ENCODE results near the gene EXOC4.

The EXOC4 gene

GRCh38 chr7:133309333-133309732, 56.5 kb downstream of the EXOC4 start:
- H3K4me1 ChIP-seq (ENCODE audit: insufficient read depth, low read length, severe bottlenecking) = no peaks in the 10 kb centered on the region
- no peaks in the 10 kb centered on the region for H3K79me2 ChIP-seq (ENCODE audit: insufficient read depth, low read length)
- H4K20me1 ChIP-seq (ENCODE audit: insufficient read depth, low read length) = no peaks in the 10 kb centered on the region
- no peak overlapping the region for H3K27ac ChIP-seq (ENCODE audit: low read depth, low read length, poor library complexity, severe bottlenecking)
- H3K9me3 ChIP-seq (ENCODE audit: low read length) = no peaks in the 10 kb centered on the region
- no peak overlapping the region for H2AFZ ChIP-seq (ENCODE audit: low read length)
- H3K9ac ChIP-seq (ENCODE audit: low read length) = no peak overlapping the region
- H3K4me3 ChIP-seq (ENCODE audit: low read depth, low read length, poor library complexity, severe bottlenecking) = no peak overlapping the region
- H3K4me2 ChIP-seq (ENCODE audit: low read length) = no peak overlapping the region
- H3K9me2 ChIP-seq (ENCODE audit: low read depth, low read length) = no peaks in the 10 kb centered on the region
- H3F3A ChIP-seq (ENCODE audit: insufficient read depth, low read length) = no peaks in the 10 kb centered on the region
- peaks cover 58% of the 10 kb centered on the region for H3K36me3 ChIP-seq (ENCODE audit: insufficient read depth, low read length)
- TF ChIP-seq, protein P1, sequence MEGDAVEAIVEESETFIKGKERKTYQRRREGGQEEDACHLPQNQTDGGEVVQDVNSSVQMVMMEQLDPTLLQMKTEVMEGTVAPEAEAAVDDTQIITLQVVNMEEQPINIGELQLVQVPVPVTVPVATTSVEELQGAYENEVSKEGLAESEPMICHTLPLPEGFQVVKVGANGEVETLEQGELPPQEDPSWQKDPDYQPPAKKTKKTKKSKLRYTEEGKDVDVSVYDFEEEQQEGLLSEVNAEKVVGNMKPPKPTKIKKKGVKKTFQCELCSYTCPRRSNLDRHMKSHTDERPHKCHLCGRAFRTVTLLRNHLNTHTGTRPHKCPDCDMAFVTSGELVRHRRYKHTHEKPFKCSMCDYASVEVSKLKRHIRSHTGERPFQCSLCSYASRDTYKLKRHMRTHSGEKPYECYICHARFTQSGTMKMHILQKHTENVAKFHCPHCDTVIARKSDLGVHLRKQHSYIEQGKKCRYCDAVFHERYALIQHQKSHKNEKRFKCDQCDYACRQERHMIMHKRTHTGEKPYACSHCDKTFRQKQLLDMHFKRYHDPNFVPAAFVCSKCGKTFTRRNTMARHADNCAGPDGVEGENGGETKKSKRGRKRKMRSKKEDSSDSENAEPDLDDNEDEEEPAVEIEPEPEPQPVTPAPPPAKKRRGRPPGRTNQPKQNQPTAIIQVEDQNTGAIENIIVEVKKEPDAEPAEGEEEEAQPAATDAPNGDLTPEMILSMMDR (IDR thresholded peaks at IDR 0.05; ENCODE audit: low read length) = no peak
- no peaks in the 10 kb centered on the region for H3K27me3 ChIP-seq (ENCODE audit: insufficient read depth, low read length)

- H3K27ac ChIP-seq (ENCODE audit: low read depth, low read length, poor library complexity, severe bottlenecking) = no peak overlapping the region
Measured at GRCh38 chr7:133310232-133310862, 57.5 kb downstream of the EXOC4 start.

GRCh38 chr7:133313575-133313974, 60.7 kb downstream of the EXOC4 start:
- Histone ChIP-seq H3K79me2 (ENCODE audit: insufficient read depth, low read length) (no peaks in the 10 kb centered on the region), H2AFZ (ENCODE audit: low read length) (no peak overlapping the region), H3K36me3 (ENCODE audit: insufficient read depth, low read length) (peaks cover 26% of the 10 kb centered on the region), H3K9me2 (ENCODE audit: low read depth, low read length) (no peaks in the 10 kb centered on the region), H3K27ac (ENCODE audit: low read depth, low read length, poor library complexity, severe bottlenecking) (no peak overlapping the region), H3F3A (ENCODE audit: insufficient read depth, low read length) (no peaks in the 10 kb centered on the region), H3K9me3 (ENCODE audit: low read length) (no peaks in the 10 kb centered on the region), H3K4me3 (ENCODE audit: low read depth, low read length, poor library complexity, severe bottlenecking) (no peak overlapping the region), H3K4me2 (ENCODE audit: low read length) (no peak overlapping the region), H3K27me3 (ENCODE audit: insufficient read depth, low read length) (no peaks in the 10 kb centered on the region), H3K9ac (ENCODE audit: low read length) (no peak overlapping the region), H4K20me1 (ENCODE audit: insufficient read depth, low read length) (no peaks in the 10 kb centered on the region), H3K4me1 (ENCODE audit: insufficient read depth, low read length, severe bottlenecking) (no peaks in the 10 kb centered on the region)
- TF ChIP-seq, protein P1 (IDR thresholded peaks at IDR 0.05; ENCODE audit: low read length) = no peak
- no peak for TF ChIP-seq EZH2 (IDR thresholded peaks at IDR 0.05; ENCODE audit: borderline replicate concordance, low read length)

More at GRCh38 chr7:133310232-133310862, 57.5 kb downstream of the EXOC4 start:
- no peaks in the 10 kb centered on the region for H3K9me3 ChIP-seq (ENCODE audit: low read length)
- H3K4me2 ChIP-seq (ENCODE audit: low read length) = no peak overlapping the region
- H4K20me1 ChIP-seq (ENCODE audit: insufficient read depth, low read length) = no peaks in the 10 kb centered on the region
- no peak overlapping the region for H2AFZ ChIP-seq (ENCODE audit: low read length)
- H3K4me3 ChIP-seq (ENCODE audit: low read depth, low read length, poor library complexity, severe bottlenecking) = no peak overlapping the region
- H3K27me3 ChIP-seq (ENCODE audit: insufficient read depth, low read length) = no peaks in the 10 kb centered on the region
- no peaks in the 10 kb centered on the region for H3K79me2 ChIP-seq (ENCODE audit: insufficient read depth, low read length)
- no peak overlapping the region for H3K9ac ChIP-seq (ENCODE audit: low read length)
- peaks cover 53% of the 10 kb centered on the region for H3K36me3 ChIP-seq (ENCODE audit: insufficient read depth, low read length)
- no peaks in the 10 kb centered on the region for H3K4me1 ChIP-seq (ENCODE audit: insufficient read depth, low read length, severe bottlenecking)
- H3K9me2 ChIP-seq (ENCODE audit: low read depth, low read length) = no peaks in the 10 kb centered on the region
- TF ChIP-seq, protein P1 (IDR thresholded peaks at IDR 0.05; ENCODE audit: low read length) = no peak
- no peak for TF ChIP-seq EZH2 (IDR thresholded peaks at IDR 0.05; ENCODE audit: borderline replicate concordance, low read length)
- no peaks in the 10 kb centered on the region for H3F3A ChIP-seq (ENCODE audit: insufficient read depth, low read length)

Measured in OCI-LY1 (cell line).